CD8-positive, alpha-beta memory T cell (primary cell): ENCODE measurements around the gene OOEP. TPM values are rescaled to one million over a fixed set of nuclear protein-coding genes. Genes with fewer than 3 reads are reported as not detected.

Source experiments
- CTCF ChIA-PET: fragments of 350-600 bp; sonication (Branson Sonifier 250); formaldehyde crosslinking; loops from one replicate; lab custom pipeline; 2021; ENCODE audit warnings: antibody characterized with exemption; lab: Charles Lee
- POLR2A ChIA-PET: fragments of 350-600 bp; sonication (Branson Sonifier 250); formaldehyde crosslinking; loops from one replicate; lab custom pipeline; 2021; ENCODE audit warnings: antibody characterized with exemption; lab: Charles Lee
- DNase-seq, 5 donors: peaks; one replicate each; pipeline versions ENCODE4 v3.0.0 to v3.0.0-alpha.2; 2020 to 2022; ENCODE audit warnings: mixed read lengths in 1 of 5
- H3K27ac ChIP-seq: one replicate; pipeline ENCODE4 v1.7.0; 2013; ENCODE audit warnings: low read depth, mild to moderate bottlenecking, low read length, moderate library complexity
- H3K27me3 ChIP-seq: 2 replicates; pipeline ENCODE4 v1.7.0; 2013; ENCODE audit warnings: low read length, mild to moderate bottlenecking; ENCODE audit not compliant: insufficient read depth, poor library complexity, severe bottlenecking
- H3K36me3 ChIP-seq: 2 replicates; pipeline ENCODE4 v1.7.0; 2013; ENCODE audit warnings: mild to moderate bottlenecking, low read length, moderate library complexity; ENCODE audit not compliant: insufficient read depth
- H3K4me1 ChIP-seq: 2 replicates; pipeline ENCODE4 v1.7.0; 2013; ENCODE audit warnings: mild to moderate bottlenecking, low read length, moderate library complexity; ENCODE audit not compliant: insufficient read depth
- H3K4me3 ChIP-seq: 2 replicates; pipeline ENCODE4 v1.7.0; 2013; ENCODE audit warnings: mild to moderate bottlenecking, low read length
- H3K9me3 ChIP-seq: 2 replicates; pipeline ENCODE4 v1.7.0; 2013; ENCODE audit warnings: mild to moderate bottlenecking, low read length
- H3K27ac Mint-ChIP-seq, 8 donors: one replicate each; pipeline ENCODE4 v1.8.0; 2020 to 2021; ENCODE audit warnings: mixed read lengths in 8 of 8, mild to moderate bottlenecking in 6 of 8, inconsistent platforms in 3 of 8, moderate library complexity in 3 of 8
- H3K27me3 Mint-ChIP-seq, 2 donors: one replicate each; pipeline ENCODE4 v1.8.0; 2020 to 2021; ENCODE audit warnings: mixed read lengths in 2 of 2, mild to moderate bottlenecking in 1 of 2, moderate library complexity in 1 of 2
- H3K36me3 Mint-ChIP-seq, 3 donors: one replicate each; pipeline ENCODE4 v1.8.0; 2020 to 2021; ENCODE audit warnings: mixed read lengths in 3 of 3, inconsistent platforms in 1 of 3, mild to moderate bottlenecking in 1 of 3
- H3K4me1 Mint-ChIP-seq, 3 donors: one replicate each; pipeline ENCODE4 v1.8.0; 2020 to 2021; ENCODE audit warnings: mixed read lengths in 3 of 3, inconsistent platforms in 1 of 3, mild to moderate bottlenecking in 1 of 3
- H3K4me3 Mint-ChIP-seq, 7 donors: one replicate each; pipeline ENCODE4 v1.8.0; 2020 to 2021; ENCODE audit warnings: mixed read lengths in 7 of 7, mild to moderate bottlenecking in 6 of 7, moderate library complexity in 4 of 7, inconsistent platforms in 2 of 7
- H3K9me3 Mint-ChIP-seq, 5 donors: one replicate each; pipeline ENCODE4 v1.8.0; 2020 to 2022; ENCODE audit warnings: mixed read lengths in 5 of 5, mild to moderate bottlenecking in 3 of 5, moderate library complexity in 2 of 5, inconsistent platforms in 1 of 5
- polyA plus RNA-seq: library from polyadenylated mRNA; unstranded; fragments of 300-500 nt; fragmentation: Illumina TruSeq; gene quantifications from one replicate; pipeline ENCODE4 v1.2.3, GENCODE V29; 2021
- total RNA-seq, 2 experiments: library from RNA; stranded (reverse); gene quantifications; one replicate each; pipeline ENCODE4 v1.2.3, GENCODE V29; 2021

OOEP gene
- total RNA-seq = under 1 TPM in 1 of 2 experiments, not detected in 1; 0.47 TPM
- not detected for polyA plus RNA-seq

GRCh38 chr6:73369563-73369962 lies at the start of gene OOEP:
TSS of gene OOEP (minus strand) at chr6:73369897. CDS start at chr6:73369792, 105 bp downstream.
- Histone ChIP-seq H3K9me3 (no peaks in the 10 kb centered on the region), H3K27ac (no peak within 1 kb of the TSS), H3K27me3 (no peaks in the 10 kb centered on the region), H3K4me1 (no peaks in the 10 kb centered on the region), H3K4me3 (no peak within 1 kb of the TSS), H3K36me3 (no peaks in the 10 kb centered on the region)
- no peak within 1 kb of the TSS for H3K27ac Mint-ChIP-seq
- H3K4me3 Mint-ChIP-seq = no peak within 1 kb of the TSS
- peaks cover 0 to 3% (median 0%) of the 10 kb centered on the region in 3 donors for H3K36me3 Mint-ChIP-seq
- ChIA-PET CTCF (no interaction called here), POLR2A (no interaction called here)
- peaks cover 1 to 3% of the 10 kb centered on the region in 2 donors for H3K27me3 Mint-ChIP-seq
- peaks cover 0 to 8% (median 3%) of the 10 kb centered on the region in 5 donors for H3K9me3 Mint-ChIP-seq
- DNase-seq = no peak
- no peaks in the 10 kb centered on the region for H3K4me1 Mint-ChIP-seq

GRCh38 chr6:73418081-73418741 lies 48.5 kb upstream of the OOEP start:
- ChIA-PET POLR2A (no interaction called here), CTCF (no interaction called here)
- no peaks in the 10 kb centered on the region for H3K9me3 Mint-ChIP-seq
- no peaks in the 10 kb centered on the region for H3K27me3 ChIP-seq
- no peaks in the 10 kb centered on the region for H3K36me3 ChIP-seq
- peaks cover 0 to 33% (median 10%) of the 10 kb centered on the region in 3 donors for H3K36me3 Mint-ChIP-seq
- peaks cover 22 to 35% (median 27%) of the 10 kb centered on the region in 3 donors for H3K4me1 Mint-ChIP-seq
- peaks cover 20% of the 10 kb centered on the region for H3K4me1 ChIP-seq
- no peak for DNase-seq
- no peak overlapping the region for H3K4me3 ChIP-seq
- peak overlapping the region; percentile 18 to 94 (median 81) for H3K27ac Mint-ChIP-seq
- peak overlapping the region in 1 of 7 donors; percentile 4 for H3K4me3 Mint-ChIP-seq
- H3K27ac ChIP-seq = no peak overlapping the region
- H3K9me3 ChIP-seq = no peaks in the 10 kb centered on the region
- H3K27me3 Mint-ChIP-seq = no peaks in the 10 kb centered on the region

GRCh38 chr6:73413102-73413501 lies 43.4 kb upstream of the OOEP start:
- POLR2A ChIA-PET = no interaction called here
- CTCF ChIA-PET = no interaction called here
- H3K4me3 ChIP-seq = no peak overlapping the region
- no peak overlapping the region for H3K4me3 Mint-ChIP-seq
- H3K27me3 Mint-ChIP-seq = no peaks in the 10 kb centered on the region
- H3K9me3 ChIP-seq = no peaks in the 10 kb centered on the region
- peaks cover 0 to 29% (median 12%) of the 10 kb centered on the region in 3 donors for H3K36me3 Mint-ChIP-seq
- H3K27ac ChIP-seq = no peak overlapping the region
- H3K4me1 ChIP-seq = no peaks in the 10 kb centered on the region
- no peaks in the 10 kb centered on the region for H3K27me3 ChIP-seq
- DNase-seq = no peak
- no peaks in the 10 kb centered on the region for H3K36me3 ChIP-seq
- no peaks in the 10 kb centered on the region for H3K9me3 Mint-ChIP-seq
- peaks cover under 1 to 11% (median 4%) of the 10 kb centered on the region in 3 donors for H3K4me1 Mint-ChIP-seq
- H3K27ac Mint-ChIP-seq = no peak overlapping the region

- ChIA-PET CTCF (no interaction called here), POLR2A (no interaction called here)
- Histone ChIP-seq H3K9me3 (no peaks in the 10 kb centered on the region), H3K36me3 (no peaks in the 10 kb centered on the region), H3K4me1 (no peaks in the 10 kb centered on the region), H3K4me3 (no peak overlapping the region), H3K27me3 (no peaks in the 10 kb centered on the region), H3K27ac (no peak overlapping the region)
- Mint-ChIP-seq H3K9me3 (no peaks in the 10 kb centered on the region), H3K27ac (no peak overlapping the region), H3K4me1 (no peaks in the 10 kb centered on the region), H3K4me3 (no peak overlapping the region), H3K36me3 (peaks cover 0 to 13% (median 6%) of the 10 kb centered on the region in 3 donors), H3K27me3 (no peaks in the 10 kb centered on the region)
- DNase-seq = no peak
Observed at GRCh38 chr6:73409395-73409794, 39.7 kb upstream of the OOEP start.

- H3K9me3 ChIP-seq = no peaks in the 10 kb centered on the region
- Mint-ChIP-seq H3K9me3 (no peaks in the 10 kb centered on the region), H3K27ac (no peak overlapping the region), H3K36me3 (peaks cover 0 to 6% (median 2%) of the 10 kb centered on the region in 3 donors), H3K4me1 (peaks cover 0 to 7% (median 0%) of the 10 kb centered on the region in 3 donors), H3K4me3 (no peak overlapping the region), H3K27me3 (no peaks in the 10 kb centered on the region)
- no peak for DNase-seq
- POLR2A ChIA-PET = no interaction called here
- no peak overlapping the region for H3K27ac ChIP-seq
- H3K36me3 ChIP-seq = no peaks in the 10 kb centered on the region
- H3K27me3 ChIP-seq = no peaks in the 10 kb centered on the region
- CTCF ChIA-PET = interaction anchor here (1.3 kb wide), 1 partner anchor 12 kb away, joined by 3 read pairs; no protein-coding TSS in a partner anchor
- no peaks in the 10 kb centered on the region for H3K4me1 ChIP-seq
- no peak overlapping the region for H3K4me3 ChIP-seq
Observed at GRCh38 chr6:73400656-73401055, 31.0 kb upstream of the OOEP start.

- H3K27ac Mint-ChIP-seq = peak overlapping the region in 1 of 8 donors; percentile 28
- H3K27ac ChIP-seq = no peak overlapping the region
- POLR2A ChIA-PET = interaction anchor here (3.0 kb wide), 1 partner anchor 66 kb away, joined by 10 read pairs; the partner anchor contains the start of gene MTO1
- no peaks in the 10 kb centered on the region for H3K4me1 ChIP-seq
- no peaks in the 10 kb centered on the region for H3K9me3 ChIP-seq
- H3K36me3 ChIP-seq = no peaks in the 10 kb centered on the region
- no peaks in the 10 kb centered on the region for H3K27me3 Mint-ChIP-seq
- peaks cover 0 to 2% (median 0%) of the 10 kb centered on the region in 3 donors for H3K36me3 Mint-ChIP-seq
- CTCF ChIA-PET = interaction anchor here (0.6 to 1.5 kb wide), 3 partner anchors 8 to 65 kb away, joined by 3 to 5 read pairs (median 4); partner anchors contain the start of gene MTO1
- DNase-seq = no peak
- no peaks in the 10 kb centered on the region for H3K27me3 ChIP-seq
- no peak overlapping the region for H3K4me3 ChIP-seq
- no peaks in the 10 kb centered on the region for H3K9me3 Mint-ChIP-seq
- H3K4me1 Mint-ChIP-seq = peaks cover 12 to 31% (median 13%) of the 10 kb centered on the region in 3 donors
- H3K4me3 Mint-ChIP-seq = peak overlapping the region in 1 of 7 donors; percentile 44
Observed at GRCh38 chr6:73395875-73396274, 26.2 kb upstream of the OOEP start.

GRCh38 chr6:73394577-73395354 lies 25.1 kb upstream of the OOEP start, which contains the start of gene DDX43:
TSS of gene DDX43 (plus strand) at chr6:73394828. CDS start at chr6:73394906, 78 bp downstream.
- ChIA-PET CTCF (interaction anchor here (1.5 kb wide), 1 partner anchor 67 kb away, joined by 5 read pairs; the partner anchor contains the start of gene MTO1), POLR2A (interaction anchor here (1.0 to 3.0 kb wide), 2 partner anchors 67 to 258 kb away, joined by 3 to 10 read pairs; partner anchors contain the start of gene MTO1)
- peak within 1 kb of the TSS; percentile 67 for H3K27ac ChIP-seq
- H3K4me3 ChIP-seq = no peak within 1 kb of the TSS
- peak within 1 kb of the TSS; percentile 69 to 97 (median 80) for H3K4me3 Mint-ChIP-seq
- H3K27me3 ChIP-seq = no peaks in the 10 kb centered on the region
- peaks cover 15 to 35% (median 19%) of the 10 kb centered on the region in 3 donors for H3K4me1 Mint-ChIP-seq
- H3K4me1 ChIP-seq = no peaks in the 10 kb centered on the region
- peak; percentile 21 to 79 (median 52) for DNase-seq
- peaks cover 0 to 2% (median 0%) of the 10 kb centered on the region in 3 donors for H3K36me3 Mint-ChIP-seq
- H3K36me3 ChIP-seq = no peaks in the 10 kb centered on the region
- H3K9me3 Mint-ChIP-seq = no peaks in the 10 kb centered on the region
- no peaks in the 10 kb centered on the region for H3K27me3 Mint-ChIP-seq
- peak within 1 kb of the TSS; percentile 52 to 94 (median 90) for H3K27ac Mint-ChIP-seq
- H3K9me3 ChIP-seq = no peaks in the 10 kb centered on the region
